Subcutaneous adipose tissue (tissue), 4 donors: Measurements from ENCODE around the gene LSM12. TPM values are rescaled to one million over a fixed set of nuclear protein-coding genes. Genes with fewer than 3 reads are reported as not detected.

Experiments used
- total RNA-seq, 4 donors: library from RNA; depleted of rRNA; stranded (reverse); fragments of >200 nt; gene quantifications; one replicate each; pipeline ENCODE4 v1.1.0, GENCODE V29; 2016
- TF ChIP-seq, protein P1 (sequence below): fragments of 450-650 bp; IDR thresholded peaks from one replicate; pipeline ENCODE4 v1.5.1; 2016; ENCODE audit warnings: low read depth, mild to moderate bottlenecking, control low read depth, antibody characterized with exemption, moderate library complexity

The LSM12 gene
- total RNA-seq, 4 donors from 2014 or later = 26.2 to 57.2 (median 29.1) TPM

DNA sequence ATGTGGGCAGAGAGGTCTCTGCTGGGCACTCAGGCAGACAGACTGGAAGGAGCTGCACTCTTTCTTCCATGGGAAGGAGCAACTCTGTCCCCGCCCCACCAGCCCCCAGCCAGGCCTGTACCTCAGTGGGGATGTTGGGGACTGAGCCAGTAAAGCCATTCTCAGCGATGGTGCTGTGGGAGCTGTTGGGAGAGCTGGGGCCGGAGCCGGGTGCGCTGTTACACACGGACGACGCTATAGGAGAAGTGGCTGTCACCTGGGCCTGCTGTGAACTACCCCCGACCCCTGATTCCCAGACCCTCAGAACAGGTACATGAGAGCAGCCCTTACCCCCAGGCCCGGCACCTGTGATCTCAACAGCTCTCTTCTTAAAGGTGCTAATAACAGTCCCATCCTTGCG lies 25.6 kb upstream of the LSM12 start:
- TF ChIP-seq, protein P1, sequence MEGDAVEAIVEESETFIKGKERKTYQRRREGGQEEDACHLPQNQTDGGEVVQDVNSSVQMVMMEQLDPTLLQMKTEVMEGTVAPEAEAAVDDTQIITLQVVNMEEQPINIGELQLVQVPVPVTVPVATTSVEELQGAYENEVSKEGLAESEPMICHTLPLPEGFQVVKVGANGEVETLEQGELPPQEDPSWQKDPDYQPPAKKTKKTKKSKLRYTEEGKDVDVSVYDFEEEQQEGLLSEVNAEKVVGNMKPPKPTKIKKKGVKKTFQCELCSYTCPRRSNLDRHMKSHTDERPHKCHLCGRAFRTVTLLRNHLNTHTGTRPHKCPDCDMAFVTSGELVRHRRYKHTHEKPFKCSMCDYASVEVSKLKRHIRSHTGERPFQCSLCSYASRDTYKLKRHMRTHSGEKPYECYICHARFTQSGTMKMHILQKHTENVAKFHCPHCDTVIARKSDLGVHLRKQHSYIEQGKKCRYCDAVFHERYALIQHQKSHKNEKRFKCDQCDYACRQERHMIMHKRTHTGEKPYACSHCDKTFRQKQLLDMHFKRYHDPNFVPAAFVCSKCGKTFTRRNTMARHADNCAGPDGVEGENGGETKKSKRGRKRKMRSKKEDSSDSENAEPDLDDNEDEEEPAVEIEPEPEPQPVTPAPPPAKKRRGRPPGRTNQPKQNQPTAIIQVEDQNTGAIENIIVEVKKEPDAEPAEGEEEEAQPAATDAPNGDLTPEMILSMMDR = no peak

DNA sequence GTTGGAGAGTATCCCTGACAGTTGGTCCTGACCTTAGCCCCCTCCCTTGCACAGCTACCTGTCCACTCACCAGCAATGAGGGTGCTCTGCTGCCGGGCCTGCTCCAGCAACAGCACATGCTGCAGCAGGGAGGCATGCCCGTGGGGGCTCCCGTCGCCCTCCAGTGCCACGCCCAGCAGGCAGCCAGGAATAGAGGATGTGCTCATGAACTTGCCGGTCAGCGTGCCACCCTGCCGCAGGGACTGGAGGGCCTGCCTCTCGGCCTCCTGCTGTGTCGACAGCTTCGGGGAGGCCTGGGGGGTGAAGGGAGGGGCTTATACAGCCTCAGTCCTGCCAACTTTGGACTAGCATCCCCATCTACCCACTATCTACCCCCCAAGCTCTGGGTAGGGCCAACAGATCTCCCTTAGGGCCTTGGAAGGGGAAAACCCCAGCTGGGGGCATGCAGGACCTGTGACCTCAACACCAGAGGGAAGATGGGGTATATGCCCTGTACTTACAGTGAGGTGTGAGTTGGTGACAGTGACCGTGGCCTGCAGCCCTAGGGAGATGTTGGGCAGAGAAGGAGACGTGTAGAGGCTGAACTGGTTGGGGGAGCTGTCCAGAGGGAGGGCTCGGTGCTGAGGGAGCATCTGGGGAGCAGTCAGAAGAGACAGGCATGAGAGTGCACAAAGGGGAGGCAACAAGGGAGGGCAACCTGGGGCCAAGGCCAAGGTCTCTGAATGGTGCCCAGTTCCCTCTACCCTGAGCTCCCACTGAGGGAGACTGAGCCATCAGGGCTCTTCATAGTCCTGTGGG lies 24.9 kb upstream of the LSM12 start:
- TF ChIP-seq, protein P1 = no peak

DNA sequence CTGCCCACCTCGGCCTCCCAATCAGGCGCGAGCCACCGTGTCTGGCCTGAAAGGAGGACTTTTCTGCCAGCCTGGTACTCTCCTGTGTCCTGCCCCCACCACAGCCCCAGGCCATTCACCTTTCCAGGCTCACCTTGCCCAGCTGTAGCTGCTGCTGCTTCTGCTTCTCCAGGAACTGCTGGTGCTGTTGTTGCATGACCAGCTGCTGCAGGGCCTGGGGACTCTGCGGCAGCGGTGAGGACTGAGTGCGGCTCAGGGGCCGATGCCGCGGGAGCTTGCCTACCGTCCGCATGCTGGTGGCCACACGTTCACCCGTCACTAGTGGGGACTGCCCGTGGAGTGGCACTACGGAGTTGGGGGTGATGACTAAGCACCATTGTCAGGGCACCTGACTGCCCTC lies 21.8 kb upstream of the LSM12 start:
- TF ChIP-seq, protein P1 = no peak

DNA sequence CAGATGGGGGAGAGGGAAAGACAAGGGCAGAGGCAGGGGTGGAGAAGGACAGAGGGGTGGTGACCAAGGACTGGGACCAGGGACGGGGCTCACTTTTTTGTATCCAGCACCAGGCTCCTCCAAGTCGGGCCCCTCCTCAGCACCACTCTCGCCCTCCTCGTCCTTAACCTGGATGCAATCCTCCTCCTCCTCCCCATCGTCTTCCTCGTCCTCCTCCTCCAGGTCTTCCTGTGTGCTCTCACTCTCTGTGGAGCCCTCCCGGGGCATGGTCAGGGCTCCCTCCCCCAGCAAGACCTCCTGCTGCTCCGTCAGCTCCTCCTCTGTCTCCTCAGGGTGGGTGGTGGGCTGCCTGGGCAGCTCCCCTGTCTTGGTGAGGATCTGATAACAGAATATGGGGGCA lies 20.8 kb upstream of the LSM12 start:
- TF ChIP-seq, protein P1 = no peak

DNA sequence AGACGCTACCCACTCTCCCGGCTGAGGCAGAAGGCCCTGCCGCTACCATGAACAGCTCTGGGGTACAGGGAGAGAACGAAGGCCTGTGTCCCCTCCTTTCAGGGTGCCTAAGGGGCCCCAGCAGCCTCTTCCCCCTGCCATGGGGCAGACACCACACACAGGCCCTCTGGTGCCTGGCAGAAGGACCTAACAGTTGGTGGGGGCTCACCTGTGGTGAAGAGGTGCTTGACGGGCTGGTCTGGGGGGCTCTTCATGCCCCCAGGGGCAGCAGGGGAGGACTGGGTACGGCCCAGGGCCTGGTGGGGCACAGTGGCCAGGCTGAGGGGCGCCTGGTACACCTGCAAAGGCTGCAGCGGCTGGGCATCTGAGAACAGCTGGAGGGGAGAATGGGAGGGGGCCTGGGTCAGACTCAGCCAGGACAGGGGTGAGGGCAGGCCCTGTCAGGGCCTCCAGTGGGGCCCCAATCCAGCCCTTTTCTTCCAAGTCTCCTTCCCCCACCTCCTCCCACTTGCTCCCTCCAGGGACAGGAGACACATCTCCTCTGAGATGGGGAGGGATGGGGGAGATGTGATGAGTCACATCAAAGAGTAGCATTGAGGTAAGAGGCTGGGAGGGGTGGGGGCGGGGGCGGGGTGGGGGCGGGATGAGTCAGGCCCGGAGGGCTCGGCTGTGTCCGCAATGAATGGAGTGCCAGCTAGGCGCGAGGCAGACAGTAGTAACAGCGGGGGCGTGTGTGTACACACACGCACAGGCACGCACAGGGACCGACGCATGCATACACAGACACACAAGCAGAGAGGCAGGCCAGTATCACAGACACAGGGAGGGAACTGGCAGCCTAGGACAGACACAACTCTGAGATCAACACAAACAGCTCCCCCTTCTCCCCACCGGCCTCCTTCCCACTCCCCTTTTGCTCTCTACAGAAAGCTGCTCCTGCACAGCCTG lies 20.2 kb upstream of the LSM12 start:
- TF ChIP-seq, protein P1 = no peak

DNA sequence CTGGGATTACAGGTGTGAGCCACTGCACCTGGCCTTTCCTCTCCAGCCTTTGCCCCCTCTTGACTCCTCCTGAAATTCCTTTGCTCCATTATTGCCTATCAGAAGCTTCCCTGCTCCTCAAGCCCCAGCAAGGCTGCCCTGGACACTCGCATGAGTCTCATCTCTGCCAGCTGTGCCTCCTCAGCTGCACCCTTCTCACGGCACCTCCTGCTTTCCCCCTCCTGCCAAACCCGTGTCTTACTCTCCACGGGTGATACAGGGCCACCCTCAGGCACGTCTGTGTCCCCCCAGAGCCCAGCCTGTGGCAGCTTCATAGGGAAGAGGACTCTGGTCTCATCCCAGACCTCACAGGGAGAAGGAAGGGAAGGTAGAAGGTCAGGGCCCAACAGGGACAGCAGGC lies 19.4 kb upstream of the LSM12 start:
- TF ChIP-seq, protein P1 = no peak

DNA sequence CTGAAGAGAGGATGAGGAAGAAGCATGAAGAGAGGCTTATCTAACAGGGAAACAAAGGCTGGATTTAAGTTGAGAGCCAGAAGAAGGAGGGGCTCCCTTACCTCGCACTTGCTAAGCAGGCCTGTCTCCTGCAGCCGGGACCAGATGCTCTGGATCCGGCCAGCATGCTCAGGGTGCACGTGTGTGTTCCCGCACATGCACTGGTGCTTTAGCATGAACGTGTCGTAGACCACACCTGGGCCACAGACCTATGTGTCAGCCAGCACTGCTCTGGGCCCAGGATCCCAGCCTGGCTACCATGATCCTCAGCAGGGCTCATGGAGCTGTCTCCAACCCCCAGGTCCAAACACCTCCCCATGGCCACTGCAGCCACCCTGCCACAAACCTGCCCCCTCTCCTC lies 18.4 kb upstream of the LSM12 start:
- TF ChIP-seq, protein P1 = no peak
